Neuronal stem cell (in vitro differentiated cells): Measurements from ENCODE around the gene NRK.

Experiments
- DNase-seq: peaks from one replicate; pipeline ENCODE4 v3.0.0-alpha.2; 2013; ENCODE audit warnings: low spot score
- H2AFZ ChIP-seq: one replicate; pipeline ENCODE4 v1.6.1; 2013; ENCODE audit warnings: mild to moderate bottlenecking, low read length, inconsistent platforms
- H2AK5ac ChIP-seq: 2 replicates; pipeline ENCODE4 v1.6.1; 2013; ENCODE audit warnings: low read depth, mild to moderate bottlenecking, inconsistent platforms, low read length, moderate library complexity, mixed read lengths
- H2BK120ac ChIP-seq: 2 replicates; pipeline ENCODE4 v1.6.1; 2013; ENCODE audit warnings: low read depth, mild to moderate bottlenecking, inconsistent platforms, low read length, moderate library complexity, mixed read lengths
- H2BK12ac ChIP-seq: one replicate; pipeline ENCODE4 v1.6.1; 2013; ENCODE audit warnings: low read length, inconsistent platforms
- H2BK15ac ChIP-seq: 2 replicates; pipeline ENCODE4 v1.6.1; 2013; ENCODE audit warnings: mild to moderate bottlenecking, low read length, inconsistent platforms, mixed read lengths
- H2BK5ac ChIP-seq: one replicate; pipeline ENCODE4 v1.6.1; 2013; ENCODE audit warnings: inconsistent platforms, mild to moderate bottlenecking, low read length, moderate library complexity
- H3K14ac ChIP-seq: one replicate; pipeline ENCODE4 v1.6.1; 2013; ENCODE audit warnings: low read length, inconsistent platforms
- H3K18ac ChIP-seq: 2 replicates; pipeline ENCODE4 v1.6.1; 2013; ENCODE audit warnings: low read length, inconsistent platforms
- H3K23ac ChIP-seq: 2 replicates; pipeline ENCODE4 v1.6.1; 2013; ENCODE audit warnings: low read depth, mild to moderate bottlenecking, mixed read lengths, low read length, inconsistent platforms; ENCODE audit not compliant: poor library complexity
- H3K27ac ChIP-seq: replicated peaks from 3 replicates; pipeline ENCODE4 v1.5.1; 2013; ENCODE audit warnings: low read length, inconsistent platforms
- H3K27me3 ChIP-seq, 3 experiments: 2 replicates each; pipeline ENCODE4 v1.6.1; 2013; ENCODE audit warnings: low read length in 3 of 3, mild to moderate bottlenecking in 2 of 3, inconsistent platforms in 1 of 3, low read depth in 1 of 3, mixed read lengths in 1 of 3, moderate library complexity in 1 of 3; ENCODE audit not compliant: control insufficient read depth in 3 of 3, insufficient read depth in 3 of 3
- H3K36me3 ChIP-seq, 2 donors: replicated peaks in 1 of 2; 2 replicates each; pipeline ENCODE4 v1.6.1; 2013; ENCODE audit warnings: low read length in 2 of 2; ENCODE audit not compliant: control insufficient read depth in 2 of 2, insufficient read depth in 2 of 2
- H3K4ac ChIP-seq: 2 replicates; pipeline ENCODE4 v1.6.1; 2013; ENCODE audit warnings: inconsistent platforms, mild to moderate bottlenecking, low read length, moderate library complexity
- H3K4me1 ChIP-seq, 2 donors: 1 replicate in 1 of 2; 2 replicates in 1 of 2; pipeline ENCODE4 v1.6.1; 2013; ENCODE audit warnings: low read length in 2 of 2, low read depth in 1 of 2; ENCODE audit not compliant: control insufficient read depth in 2 of 2, insufficient read depth in 1 of 2
- H3K4me2 ChIP-seq: one replicate; pipeline ENCODE4 v1.6.1; 2013; ENCODE audit warnings: mild to moderate bottlenecking, low read length, inconsistent platforms; ENCODE audit not compliant: insufficient read depth, poor library complexity, severe bottlenecking
- H3K4me3 ChIP-seq, 2 donors: 2 replicates each; pipeline ENCODE4 v1.5.1; 2013; ENCODE audit warnings: low read length in 2 of 2, mild to moderate bottlenecking in 2 of 2, inconsistent platforms in 1 of 2, moderate library complexity in 1 of 2
- H3K79me1 ChIP-seq: one replicate; pipeline ENCODE4 v1.6.1; 2013; ENCODE audit warnings: low read depth, mild to moderate bottlenecking, inconsistent platforms, low read length, moderate library complexity
- H3K9ac ChIP-seq: one replicate; pipeline ENCODE4 v1.6.1; 2013; ENCODE audit warnings: mild to moderate bottlenecking, low read depth, low read length, inconsistent platforms; ENCODE audit not compliant: poor library complexity
- H3K9me3 ChIP-seq, 2 donors: replicated peaks in 1 of 2; 2 replicates each; pipeline versions ENCODE3 to v1.6.1; 2013; ENCODE audit warnings: low read length in 2 of 2, mild to moderate bottlenecking in 2 of 2, inconsistent platforms in 1 of 2, low read depth in 1 of 2, mixed read lengths in 1 of 2, moderate library complexity in 1 of 2; ENCODE audit not compliant: control insufficient read depth in 2 of 2, insufficient read depth in 1 of 2
- H4K8ac ChIP-seq: one replicate; pipeline ENCODE4 v1.6.1; 2013; ENCODE audit warnings: low read depth, mild to moderate bottlenecking, inconsistent platforms, low read length, moderate library complexity
- H4K91ac ChIP-seq: one replicate; pipeline ENCODE4 v1.6.1; 2013; ENCODE audit warnings: low read length, low read depth, mild to moderate bottlenecking, inconsistent platforms; ENCODE audit not compliant: poor library complexity
- WGBS, 2 donors: extraction: QIAGEN DNeasy Blood & Tissue Kit; methylation state at CpG; one replicate each; pipeline ENCODE4 v1.1.7; 2013; ENCODE audit warnings: missing lambda C conversion rate in 2 of 2, mixed read lengths in 1 of 2; ENCODE audit not compliant: insufficient read length in 2 of 2, insufficient replicate concordance in 1 of 2; ENCODE audit errors: extremely low coverage in 2 of 2; 5-methylcytosine and 5-hydroxymethylcytosine counted together

NRK gene

GRCh38 chrX:105816517-105816916 lies 5.8 kb upstream of the NRK start:
- H3K9me3 ChIP-seq, result no peaks in the 10 kb centered on the region
- H3K4me3 ChIP-seq, result no peak overlapping the region
- peaks cover 0 to 29% (median 6%) of the 10 kb centered on the region in 3 experiments for H3K27me3 ChIP-seq
- no peak overlapping the region for H2BK15ac ChIP-seq
- no peaks in the 10 kb centered on the region for H3K36me3 ChIP-seq
- H3K9ac ChIP-seq, result no peak overlapping the region
- DNase-seq, result no peak
- no peak overlapping the region for H3K4me2 ChIP-seq
- no peak overlapping the region for H2BK12ac ChIP-seq
- H3K23ac ChIP-seq, result no peak overlapping the region
- H4K8ac ChIP-seq, result no peak overlapping the region
- H3K18ac ChIP-seq, result no peak overlapping the region
- no peak overlapping the region for H4K91ac ChIP-seq
- H3K79me1 ChIP-seq, result no peaks in the 10 kb centered on the region
- H3K4me1 ChIP-seq, result no peaks in the 10 kb centered on the region
- WGBS, 2 donors, result no CpG with 5 or more reads among the region's 2 CpGs
- no peak overlapping the region for H2BK5ac ChIP-seq
- no peak overlapping the region for H3K14ac ChIP-seq
- no peak overlapping the region for H2AK5ac ChIP-seq
- no peak overlapping the region for H2AFZ ChIP-seq
- H3K27ac ChIP-seq, result no peak overlapping the region
- no peak overlapping the region for H2BK120ac ChIP-seq
- H3K4ac ChIP-seq, result no peak overlapping the region

- no peaks in the 10 kb centered on the region for H3K4me1 ChIP-seq
- WGBS, 2 donors, result no CpG with 5 or more reads among the region's 7 CpGs
- no peaks in the 10 kb centered on the region for H3K79me1 ChIP-seq
- no peaks in the 10 kb centered on the region for H3K9me3 ChIP-seq
- no peak overlapping the region for H3K23ac ChIP-seq
- no peak overlapping the region for H2AFZ ChIP-seq
- H3K9ac ChIP-seq, result no peak overlapping the region
- H3K18ac ChIP-seq, result no peak overlapping the region
- H3K14ac ChIP-seq, result no peak overlapping the region
- H3K4me2 ChIP-seq, result no peak overlapping the region
- H2BK15ac ChIP-seq, result no peak overlapping the region
- H4K8ac ChIP-seq, result no peak overlapping the region
- no peak overlapping the region for H3K4me3 ChIP-seq
- H3K27ac ChIP-seq, result no peak overlapping the region
- no peak overlapping the region for H2BK5ac ChIP-seq
- DNase-seq, result no peak
- H3K36me3 ChIP-seq, result no peaks in the 10 kb centered on the region
- H3K4ac ChIP-seq, result no peak overlapping the region
- no peak overlapping the region for H2BK120ac ChIP-seq
- H4K91ac ChIP-seq, result no peak overlapping the region
- no peak overlapping the region for H2BK12ac ChIP-seq
- no peak overlapping the region for H2AK5ac ChIP-seq
- H3K27me3 ChIP-seq, result peaks cover 0 to 62% (median 29%) of the 10 kb centered on the region in 3 experiments
Measured at GRCh38 chrX:105820247-105820646, 2.1 kb upstream of the NRK start.

- Histone ChIP-seq H2BK120ac (no peak overlapping the region), H3K14ac (no peak overlapping the region), H3K4me2 (peak overlapping the region; percentile 54), H2AFZ (peak overlapping the region; percentile 49), H3K4me1 (no peaks in the 10 kb centered on the region), H3K23ac (no peak overlapping the region), H3K9ac (no peak overlapping the region), H2BK5ac (no peak overlapping the region), H4K8ac (no peak overlapping the region), H3K79me1 (no peaks in the 10 kb centered on the region), H2AK5ac (no peak overlapping the region), H3K9me3 (no peaks in the 10 kb centered on the region), H3K27ac (no peak overlapping the region), H2BK12ac (no peak overlapping the region), H3K27me3 (peaks cover 0 to 62% (median 29%) of the 10 kb centered on the region in 3 experiments), H4K91ac (no peak overlapping the region), H3K4ac (no peak overlapping the region), H3K18ac (no peak overlapping the region), H3K36me3 (no peaks in the 10 kb centered on the region), H2BK15ac (no peak overlapping the region), H3K4me3 (peak overlapping the region in 1 of 2 donors; percentile 58)
- WGBS, 2 donors, result no CpG with 5 or more reads among the region's 28 CpGs
- DNase-seq, result no peak
Measured at GRCh38 chrX:105821471-105822121, 743 bp upstream of the NRK start.

GRCh38 chrX:105823092-105823455 lies 735 bp downstream of the NRK start:
- no peak overlapping the region for H3K4me3 ChIP-seq
- H3K79me1 ChIP-seq, result no peaks in the 10 kb centered on the region
- H3K36me3 ChIP-seq, result no peaks in the 10 kb centered on the region
- peaks cover 0 to 60% (median 29%) of the 10 kb centered on the region in 3 experiments for H3K27me3 ChIP-seq
- no peak for DNase-seq
- no peak overlapping the region for H4K91ac ChIP-seq
- H4K8ac ChIP-seq, result no peak overlapping the region
- no peak overlapping the region for H3K27ac ChIP-seq
- H2BK120ac ChIP-seq, result no peak overlapping the region
- peak overlapping the region; percentile 54 for H3K4me2 ChIP-seq
- no peak overlapping the region for H2BK12ac ChIP-seq
- H3K9ac ChIP-seq, result no peak overlapping the region
- H2BK15ac ChIP-seq, result no peak overlapping the region
- no peaks in the 10 kb centered on the region for H3K4me1 ChIP-seq
- WGBS, 2 donors, result no CpG with 5 or more reads among the region's 17 CpGs
- no peak overlapping the region for H2BK5ac ChIP-seq
- no peak overlapping the region for H3K23ac ChIP-seq
- no peak overlapping the region for H3K14ac ChIP-seq
- H3K4ac ChIP-seq, result no peak overlapping the region
- no peak overlapping the region for H2AK5ac ChIP-seq
- no peak overlapping the region for H3K18ac ChIP-seq
- no peaks in the 10 kb centered on the region for H3K9me3 ChIP-seq
- peak overlapping the region; percentile 49 for H2AFZ ChIP-seq
